CD14-positive monocyte (primary cell): ENCODE data around the gene LIMCH1. TPM values are rescaled to one million over a fixed set of nuclear protein-coding genes. Genes with fewer than 3 reads are reported as not detected.

Experiments used
- DNase-seq, 3 donors: peaks; one replicate each; pipeline ENCODE4 v3.0.0-alpha.2; 2011 to 2022
- H2AFZ ChIP-seq: 2 replicates; pipeline ENCODE4 v1.6.0; 2012; ENCODE audit warnings: mild to moderate bottlenecking, low read depth, low read length, inconsistent platforms; ENCODE audit not compliant: insufficient read depth, poor library complexity, severe bottlenecking
- H3K27ac ChIP-seq, 2 donors: 1 replicate in 1 of 2; 2 replicates in 1 of 2; pipeline ENCODE4 v1.5.1; 2012 to 2013; ENCODE audit warnings: low read length in 2 of 2, control low read depth in 1 of 2, inconsistent platforms in 1 of 2, low read depth in 1 of 2, mild to moderate bottlenecking in 1 of 2
- H3K27me3 ChIP-seq, 2 donors: one replicate each; pipeline versions ENCODE4 v1.6.0 to v1.6.1; 2011 to 2013; ENCODE audit warnings: low read length in 2 of 2; ENCODE audit not compliant: control insufficient read depth in 2 of 2, insufficient read depth in 2 of 2
- H3K36me3 ChIP-seq, 2 donors: replicated peaks in 1 of 2; 1 replicate in 1 of 2; 2 replicates in 1 of 2; pipeline versions ENCODE4 v1.5.1 to v1.6.1; 2012 to 2013; ENCODE audit warnings: low read length in 2 of 2, control low read depth in 1 of 2, inconsistent platforms in 1 of 2, mild to moderate bottlenecking in 1 of 2; ENCODE audit not compliant: insufficient read depth in 2 of 2, control insufficient read depth in 1 of 2
- H3K4me1 ChIP-seq, 2 donors: 1 replicate in 1 of 2; 2 replicates in 1 of 2; pipeline versions ENCODE4 v1.5.1 to v1.6.1; 2012 to 2013; ENCODE audit warnings: low read length in 2 of 2, control low read depth in 1 of 2, inconsistent platforms in 1 of 2, mild to moderate bottlenecking in 1 of 2, moderate library complexity in 1 of 2; ENCODE audit not compliant: insufficient read depth in 2 of 2, control insufficient read depth in 1 of 2
- H3K4me2 ChIP-seq: replicated peaks from 2 replicates; pipeline ENCODE3; 2012; ENCODE audit warnings: low read length, moderate library complexity, mild to moderate bottlenecking; ENCODE audit not compliant: poor library complexity, severe bottlenecking; ENCODE audit errors: extremely low read depth
- H3K4me3 ChIP-seq, 3 experiments: fragments of 200-600 bp in 1 of 3; sonication (generic) in 1 of 3; replicated peaks in 1 of 3; 1 replicate in 2 of 3; 2 replicates in 1 of 3; pipeline ENCODE4 v1.5.1; 2011 to 2013; ENCODE audit warnings: low read length in 3 of 3, mild to moderate bottlenecking in 3 of 3, control low read depth in 2 of 3, low read depth in 2 of 3, inconsistent platforms in 1 of 3, moderate library complexity in 1 of 3
- H3K79me2 ChIP-seq: 2 replicates; pipeline ENCODE4 v1.6.0; 2012; ENCODE audit warnings: mild to moderate bottlenecking, control low read depth, inconsistent platforms, low read length, moderate library complexity; ENCODE audit not compliant: insufficient read depth
- H3K9ac ChIP-seq: 2 replicates; pipeline ENCODE4 v1.6.0; 2017; ENCODE audit warnings: low read length, mild to moderate bottlenecking; ENCODE audit not compliant: insufficient read depth, poor library complexity, severe bottlenecking
- H3K9me3 ChIP-seq, 2 donors: replicated peaks in 1 of 2; 1 replicate in 1 of 2; 2 replicates in 1 of 2; pipeline versions ENCODE4 v1.5.1 to v1.6.1; 2012 to 2013; ENCODE audit warnings: low read length in 2 of 2, control low read depth in 1 of 2; ENCODE audit not compliant: control insufficient read depth in 1 of 2, insufficient read depth in 1 of 2
- H4K20me1 ChIP-seq: 2 replicates; pipeline ENCODE4 v1.6.0; 2012; ENCODE audit warnings: mild to moderate bottlenecking, low read length, control low read depth, moderate library complexity; ENCODE audit not compliant: insufficient read depth
- H3K27ac Mint-ChIP-seq, 7 donors: one replicate each; pipeline ENCODE4 v1.8.0; 2020; ENCODE audit warnings: mild to moderate bottlenecking in 7 of 7, mixed read lengths in 7 of 7, moderate library complexity in 6 of 7, inconsistent platforms in 2 of 7
- H3K27me3 Mint-ChIP-seq, 3 donors: one replicate each; pipeline ENCODE4 v1.8.0; 2021 to 2022; ENCODE audit warnings: low read depth in 3 of 3, mild to moderate bottlenecking in 3 of 3, mixed read lengths in 3 of 3, moderate library complexity in 3 of 3, inconsistent platforms in 1 of 3
- H3K36me3 Mint-ChIP-seq, 2 donors: one replicate each; pipeline ENCODE4 v1.8.0; 2020; ENCODE audit warnings: mixed read lengths in 2 of 2, inconsistent platforms in 1 of 2, mild to moderate bottlenecking in 1 of 2
- H3K4me1 Mint-ChIP-seq: one replicate; pipeline ENCODE4 v1.8.0; 2020; ENCODE audit warnings: mild to moderate bottlenecking, mixed read lengths
- H3K4me3 Mint-ChIP-seq, 2 donors: one replicate each; pipeline ENCODE4 v1.8.0; 2020; ENCODE audit warnings: mild to moderate bottlenecking in 2 of 2, mixed read lengths in 2 of 2, moderate library complexity in 1 of 2
- H3K9me3 Mint-ChIP-seq, 7 donors: one replicate each; pipeline ENCODE4 v1.8.0; 2020 to 2022; ENCODE audit warnings: mixed read lengths in 7 of 7, mild to moderate bottlenecking in 6 of 7, moderate library complexity in 6 of 7, inconsistent platforms in 2 of 7
- WGBS: methylation state at CpG from one replicate; pipeline ENCODE4 v1.1.5; 2013; ENCODE audit warnings: missing lambda C conversion rate; ENCODE audit not compliant: insufficient coverage; 5-methylcytosine and 5-hydroxymethylcytosine counted together
- intact Hi-C, 2 donors: fragments of 100-400 bp; cut with micrococcal nuclease; formaldehyde crosslinking; loops; one replicate each; pipeline versions ENCODE4 v1.15.0 to v1.15.1; 2023
- polyA plus RNA-seq, 3 donors: library from polyadenylated mRNA; depleted of rRNA in 1 of 3; unstranded in 2 of 3; stranded (reverse) in 1 of 3; fragments of 300-500 nt in 2 of 3; fragments of >200 nt in 1 of 3; fragmentation: Illumina TruSeq in 2 of 3; gene quantifications; 1 replicate in 2 of 3; 2 replicates in 1 of 3; pipeline ENCODE4 v1.2.3, GENCODE V29; 2012 to 2021
- TF ChIP-seq, protein P1 (sequence below): fragments of 200-600 bp; IDR thresholded peaks from one replicate; pipeline ENCODE4 v1.8.0; 2022; ENCODE audit warnings: antibody characterized with exemption, mild to moderate bottlenecking

The LIMCH1 gene
- polyA plus RNA-seq, 3 donors: 0.25 to 0.64 (median 0.32) TPM

DNA sequence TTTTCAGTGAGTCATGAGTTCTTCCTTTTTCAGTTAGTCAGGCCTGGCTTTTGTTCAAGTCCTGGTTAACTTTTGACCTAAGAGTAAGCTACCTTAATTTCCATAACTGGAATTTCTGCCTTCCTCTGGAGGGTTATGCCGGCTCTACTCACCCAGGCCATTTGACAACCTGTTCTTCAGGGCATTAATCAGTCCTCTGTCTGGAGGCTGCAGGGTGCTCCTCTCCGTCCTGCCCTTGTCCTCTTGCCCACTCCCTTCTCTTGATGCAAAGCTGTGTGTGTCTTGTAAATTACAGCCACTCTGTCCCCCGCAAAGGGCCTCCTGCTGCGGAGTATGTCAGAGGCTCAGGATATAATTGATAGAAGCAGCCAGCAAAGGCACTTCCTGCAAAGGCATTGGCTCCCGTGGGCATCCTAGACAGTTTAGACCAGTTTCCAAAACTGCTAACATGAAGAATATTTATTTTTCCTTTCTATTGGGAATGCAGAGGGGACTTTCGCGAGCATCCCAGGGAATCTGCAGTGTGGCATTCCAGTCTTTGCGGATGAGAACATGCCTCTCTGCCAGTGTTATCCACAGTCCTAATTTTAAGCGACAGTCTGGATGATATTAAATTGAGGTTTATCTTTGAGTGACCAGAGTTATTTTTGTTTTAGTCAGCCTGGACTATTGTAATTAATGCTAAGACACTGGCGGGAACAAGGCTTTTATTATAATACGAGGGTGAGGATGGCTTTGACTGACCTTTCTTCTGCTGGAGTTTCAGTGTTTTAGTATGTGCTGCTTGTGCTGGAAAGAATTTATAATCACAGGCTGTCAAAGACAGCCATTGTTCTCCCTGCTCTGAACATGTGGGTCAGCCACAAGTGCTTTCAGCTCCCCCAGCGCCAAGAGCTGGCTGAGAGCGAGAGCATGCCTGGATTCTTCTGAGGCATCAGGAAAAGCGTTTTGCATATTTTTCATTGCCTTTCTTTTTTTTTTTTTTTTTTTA lies 74.2 kb downstream of the LIMCH1 start:
- H3K4me3 Mint-ChIP-seq: no peak overlapping the region
- 84% methylated on average over 12 of the region's 14 CpGs for WGBS
- no peak for DNase-seq
- H3K9me3 Mint-ChIP-seq: peaks cover 0 to 3% (median 0%) of the 10 kb centered on the region in 7 donors
- H3K4me3 ChIP-seq: no peak overlapping the region
- H3K27ac ChIP-seq: no peak overlapping the region
- H3K79me2 ChIP-seq: no peaks in the 10 kb centered on the region
- no peaks in the 10 kb centered on the region for H3K4me1 ChIP-seq
- H2AFZ ChIP-seq: no peak overlapping the region
- TF ChIP-seq, protein P1, sequence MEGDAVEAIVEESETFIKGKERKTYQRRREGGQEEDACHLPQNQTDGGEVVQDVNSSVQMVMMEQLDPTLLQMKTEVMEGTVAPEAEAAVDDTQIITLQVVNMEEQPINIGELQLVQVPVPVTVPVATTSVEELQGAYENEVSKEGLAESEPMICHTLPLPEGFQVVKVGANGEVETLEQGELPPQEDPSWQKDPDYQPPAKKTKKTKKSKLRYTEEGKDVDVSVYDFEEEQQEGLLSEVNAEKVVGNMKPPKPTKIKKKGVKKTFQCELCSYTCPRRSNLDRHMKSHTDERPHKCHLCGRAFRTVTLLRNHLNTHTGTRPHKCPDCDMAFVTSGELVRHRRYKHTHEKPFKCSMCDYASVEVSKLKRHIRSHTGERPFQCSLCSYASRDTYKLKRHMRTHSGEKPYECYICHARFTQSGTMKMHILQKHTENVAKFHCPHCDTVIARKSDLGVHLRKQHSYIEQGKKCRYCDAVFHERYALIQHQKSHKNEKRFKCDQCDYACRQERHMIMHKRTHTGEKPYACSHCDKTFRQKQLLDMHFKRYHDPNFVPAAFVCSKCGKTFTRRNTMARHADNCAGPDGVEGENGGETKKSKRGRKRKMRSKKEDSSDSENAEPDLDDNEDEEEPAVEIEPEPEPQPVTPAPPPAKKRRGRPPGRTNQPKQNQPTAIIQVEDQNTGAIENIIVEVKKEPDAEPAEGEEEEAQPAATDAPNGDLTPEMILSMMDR: no peak
- intact Hi-C loops: no loop called here
- H3K27ac Mint-ChIP-seq: peak overlapping the region in 1 of 7 donors; percentile 19
- H3K4me1 Mint-ChIP-seq: no peaks in the 10 kb centered on the region
- no peaks in the 10 kb centered on the region for H3K27me3 ChIP-seq
- no peaks in the 10 kb centered on the region for H3K36me3 Mint-ChIP-seq
- H4K20me1 ChIP-seq: no peaks in the 10 kb centered on the region
- H3K36me3 ChIP-seq: no peaks in the 10 kb centered on the region
- H3K27me3 Mint-ChIP-seq: peaks cover 0 to 3% (median 0%) of the 10 kb centered on the region in 3 donors
- H3K4me2 ChIP-seq: no peak overlapping the region
- H3K9ac ChIP-seq: no peak overlapping the region
- no peaks in the 10 kb centered on the region for H3K9me3 ChIP-seq

DNA sequence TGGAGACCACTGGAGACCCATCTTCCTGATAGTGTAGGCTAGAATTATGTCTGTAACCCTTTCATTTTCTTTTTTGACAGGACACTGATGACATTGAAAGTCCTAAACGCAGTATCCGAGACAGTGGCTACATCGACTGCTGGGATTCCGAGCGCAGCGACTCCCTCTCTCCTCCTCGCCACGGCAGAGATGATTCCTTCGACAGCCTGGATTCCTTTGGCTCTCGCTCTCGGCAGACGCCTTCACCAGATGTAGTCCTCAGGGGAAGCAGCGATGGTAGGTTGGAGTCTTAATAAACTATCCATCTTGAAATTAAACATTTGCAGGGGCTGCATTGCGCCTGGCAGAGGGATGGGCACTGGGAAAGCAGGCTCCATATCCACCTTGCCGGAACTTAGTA lies 75.4 kb downstream of the LIMCH1 start:
- Histone ChIP-seq H3K4me2 (no peak overlapping the region), H2AFZ (no peak overlapping the region), H4K20me1 (no peaks in the 10 kb centered on the region), H3K9ac (no peak overlapping the region), H3K27ac (no peak overlapping the region), H3K27me3 (no peaks in the 10 kb centered on the region), H3K4me1 (no peaks in the 10 kb centered on the region), H3K36me3 (no peaks in the 10 kb centered on the region), H3K4me3 (no peak overlapping the region), H3K79me2 (no peaks in the 10 kb centered on the region), H3K9me3 (no peaks in the 10 kb centered on the region)
- no peak for DNase-seq
- no peaks in the 10 kb centered on the region for H3K36me3 Mint-ChIP-seq
- no peaks in the 10 kb centered on the region for H3K4me1 Mint-ChIP-seq
- H3K27me3 Mint-ChIP-seq: peaks cover 0 to 6% (median 0%) of the 10 kb centered on the region in 3 donors
- 100% methylated on average over 5 of the region's 15 CpGs for WGBS
- H3K27ac Mint-ChIP-seq: peak overlapping the region in 1 of 7 donors; percentile 26
- H3K9me3 Mint-ChIP-seq: peaks cover 0 to 1% (median 0%) of the 10 kb centered on the region in 7 donors
- no peak overlapping the region for H3K4me3 Mint-ChIP-seq
- intact Hi-C loops: no loop called here
- TF ChIP-seq, protein P1: no peak
